ENCODE measurements around the gene SYNE3.
A peak's percentile ranks its signal among the peaks of the same experiment; 100 is the strongest.
"Not testable (repeated sequence)": the region's sequence is repeated elsewhere in the genome, so short reads cannot be mapped to it uniquely, and the experiment has no call there.

The SYNE3 gene

DNA sequence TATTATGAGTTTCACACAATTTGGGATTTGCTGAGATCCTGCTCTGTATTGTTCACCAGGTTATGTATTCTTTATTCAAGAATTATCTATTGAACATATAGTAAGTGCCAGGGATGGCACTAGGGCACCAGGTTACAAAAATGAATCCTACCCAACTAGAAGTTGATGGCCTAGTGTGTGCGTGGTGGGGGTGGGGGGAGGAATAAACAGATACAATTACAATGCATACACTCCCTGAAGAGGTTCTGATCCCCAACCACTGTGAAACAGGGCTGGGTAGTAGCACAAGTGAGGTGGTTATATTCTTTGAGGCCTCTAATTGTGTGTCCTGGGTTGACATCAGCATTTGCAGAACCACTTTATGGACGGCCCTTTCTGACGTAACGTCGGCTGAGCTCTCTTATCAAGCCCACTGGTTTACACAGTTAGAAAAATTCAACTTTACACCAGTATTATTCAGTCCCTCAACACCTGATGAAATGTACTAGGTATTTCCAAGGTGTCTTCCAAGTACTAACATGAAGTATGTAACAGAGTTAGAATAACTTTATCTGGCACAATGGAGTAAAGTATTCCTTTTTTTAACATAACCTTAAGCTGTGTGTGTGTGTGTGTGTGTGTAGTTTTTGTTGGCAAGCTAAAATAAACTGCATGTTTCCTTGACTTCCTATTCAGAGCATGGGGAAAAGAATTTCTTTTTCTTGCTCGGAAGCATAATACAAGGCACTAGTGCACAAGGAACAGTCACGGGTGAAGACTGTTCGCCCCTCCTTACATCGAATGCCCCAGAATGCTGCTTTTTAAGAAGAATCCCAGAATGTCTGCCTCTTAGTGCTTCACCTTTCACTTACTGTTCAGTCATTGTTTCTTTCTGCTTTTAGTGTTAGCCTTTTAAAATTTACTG, 10.3 kb upstream of the SYNE3 start:
- DNase-seq (ENCODE audit: low read depth in 2 of 3, low spot score in 1 of 3): no peak

DNA sequence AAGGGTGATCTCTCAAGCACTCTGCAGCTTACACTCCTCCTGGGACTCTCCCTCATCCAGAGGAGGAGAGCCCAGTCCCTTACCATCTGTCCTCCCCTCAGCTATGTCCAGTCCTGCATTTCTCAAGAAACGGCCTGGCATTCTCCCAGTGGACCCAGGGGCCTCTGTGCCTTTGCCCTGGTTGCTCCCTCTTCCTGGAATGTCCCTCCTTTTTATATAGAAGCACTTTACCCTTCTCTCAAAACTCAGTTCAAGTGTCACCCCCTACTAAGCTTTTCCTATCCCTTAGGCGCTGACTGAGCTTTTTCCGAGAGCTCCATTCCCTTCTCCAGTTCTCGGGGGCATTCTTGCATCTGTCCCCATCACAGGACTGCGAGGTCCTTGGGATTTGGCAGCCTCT, 9.5 kb upstream of the SYNE3 start:
- DNase-seq (ENCODE audit: low read depth in 2 of 3, low spot score in 1 of 3): no peak

DNA sequence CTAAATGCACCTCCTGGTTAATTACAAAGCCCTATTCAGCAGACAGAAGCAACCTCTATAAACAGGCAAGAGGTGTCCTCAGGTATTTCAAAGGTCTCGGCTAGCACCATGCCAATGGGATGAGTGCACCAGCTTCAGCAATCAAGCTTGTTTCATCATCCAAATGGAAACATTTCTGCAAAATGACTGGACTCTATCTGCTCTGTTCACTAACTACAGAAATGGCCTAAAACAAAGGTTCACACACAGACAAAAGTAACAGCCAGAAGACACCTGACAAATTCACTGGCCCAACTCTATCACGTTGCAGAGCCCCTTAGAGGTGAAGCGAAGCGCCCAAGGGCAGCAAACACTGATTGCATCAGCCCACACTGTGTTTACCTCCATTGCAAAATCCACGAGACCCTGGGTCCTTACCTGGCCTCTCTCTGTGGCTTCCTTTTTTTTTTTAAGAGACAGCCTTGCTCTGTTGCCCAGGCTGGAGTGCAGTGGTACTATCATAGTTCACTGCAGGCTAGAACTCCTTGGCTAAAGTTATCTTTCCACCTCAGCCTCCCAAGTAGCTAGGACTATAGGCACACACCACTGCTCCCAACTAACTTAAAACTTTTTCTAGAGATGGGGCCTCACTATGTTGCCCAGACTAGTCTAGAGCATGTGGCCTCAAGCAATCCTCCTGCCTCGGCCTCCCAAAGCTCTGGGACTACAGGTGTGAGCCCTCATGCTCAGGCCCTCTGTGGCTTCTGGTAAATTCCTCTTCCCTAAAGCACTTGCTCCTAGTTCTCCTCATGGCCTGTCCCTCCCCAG, 8.5 kb upstream of the SYNE3 start:
- no peak for DNase-seq (ENCODE audit: low read depth in 2 of 3, low spot score in 1 of 3)

DNA sequence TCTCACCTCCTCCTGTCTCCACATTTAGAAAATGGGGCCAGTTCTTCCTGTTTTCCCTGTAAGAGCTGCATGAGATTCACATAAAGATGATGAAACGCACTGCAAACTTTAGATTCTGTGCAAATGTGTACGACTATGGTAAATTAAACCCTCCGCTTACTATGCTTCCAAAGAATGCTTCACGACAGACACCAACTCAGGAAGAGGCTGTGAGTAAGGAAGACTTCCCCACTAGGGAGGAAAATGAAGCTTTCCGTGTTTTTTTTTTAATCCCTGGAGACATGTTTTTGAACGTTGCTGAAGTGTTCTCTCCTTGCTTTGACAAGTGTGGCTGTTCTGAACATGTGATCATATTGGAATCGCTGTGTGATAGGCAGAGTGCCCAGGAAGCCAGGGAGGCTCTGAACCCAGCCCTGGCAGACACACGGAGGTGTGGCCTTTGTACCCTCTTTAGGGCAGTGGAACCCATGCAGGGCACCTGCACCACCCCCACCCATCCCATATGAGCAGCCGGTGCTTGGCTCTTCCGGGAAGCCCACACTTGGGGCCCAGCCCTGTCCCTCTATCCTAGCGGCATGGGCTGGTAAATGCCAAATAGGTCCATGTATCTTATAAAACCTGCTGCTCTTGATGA, 7.5 kb upstream of the SYNE3 start:
- no peak for DNase-seq (ENCODE audit: low read depth in 2 of 3, low spot score in 1 of 3)

DNA sequence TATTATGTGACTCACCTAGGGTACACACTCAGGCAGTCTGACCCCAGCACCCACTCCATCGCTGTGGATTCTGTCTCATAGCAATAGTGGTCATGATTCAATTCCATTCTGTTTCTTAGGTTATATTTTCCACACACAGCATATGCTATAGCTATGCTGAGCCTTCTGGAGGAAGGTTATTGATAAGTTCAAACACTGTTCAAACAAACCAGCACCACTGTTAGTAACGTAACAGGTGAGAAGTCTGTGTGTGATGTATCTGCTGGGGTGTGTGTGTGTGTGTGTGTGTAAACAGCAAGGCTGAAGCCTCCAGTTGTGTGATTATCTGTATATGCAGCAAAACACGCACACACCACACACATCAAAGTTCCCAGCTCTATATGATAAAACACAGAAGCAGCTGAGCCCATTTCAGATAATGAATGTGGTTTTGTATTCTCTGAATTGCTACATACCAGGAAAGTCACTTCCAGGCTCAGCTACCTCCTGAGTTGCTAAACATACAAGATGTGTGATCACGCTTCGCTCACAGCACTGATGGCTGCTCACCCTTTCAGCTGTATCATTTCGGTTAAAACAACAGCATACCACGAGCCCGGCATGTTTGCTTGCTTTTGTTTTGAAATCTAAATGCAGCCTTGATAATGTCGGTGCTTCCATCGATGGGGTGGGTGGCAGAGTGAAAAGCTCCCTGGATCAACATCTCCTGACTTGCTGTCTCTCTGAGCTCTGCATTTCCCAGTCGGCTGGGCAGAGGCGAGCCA, 6.8 kb upstream of the SYNE3 start:
- DNase-seq (ENCODE audit: low read depth in 2 of 3, low spot score in 1 of 3): peak; percentile 47 to 54 (median 53)

DNA sequence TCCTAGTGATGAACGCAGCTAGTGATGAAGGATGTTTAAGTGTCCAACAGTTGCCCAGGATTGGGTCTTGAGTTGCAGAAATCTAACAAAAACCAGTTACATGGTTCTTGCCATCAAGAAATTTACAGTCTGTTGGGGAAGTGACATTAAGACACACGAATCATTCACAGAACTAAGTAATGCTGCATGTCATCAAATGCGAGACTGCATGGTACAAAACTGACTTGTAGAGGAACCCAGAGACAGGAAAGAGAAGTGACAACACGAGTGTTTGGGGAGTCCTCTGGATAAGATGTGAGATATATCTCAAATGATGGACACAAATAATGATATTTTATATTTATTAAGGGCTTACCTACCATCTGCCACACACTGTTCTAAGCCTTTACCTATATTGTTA, 6.1 kb upstream of the SYNE3 start:
- no peak for DNase-seq (ENCODE audit: low read depth in 2 of 3, low spot score in 1 of 3)

DNA sequence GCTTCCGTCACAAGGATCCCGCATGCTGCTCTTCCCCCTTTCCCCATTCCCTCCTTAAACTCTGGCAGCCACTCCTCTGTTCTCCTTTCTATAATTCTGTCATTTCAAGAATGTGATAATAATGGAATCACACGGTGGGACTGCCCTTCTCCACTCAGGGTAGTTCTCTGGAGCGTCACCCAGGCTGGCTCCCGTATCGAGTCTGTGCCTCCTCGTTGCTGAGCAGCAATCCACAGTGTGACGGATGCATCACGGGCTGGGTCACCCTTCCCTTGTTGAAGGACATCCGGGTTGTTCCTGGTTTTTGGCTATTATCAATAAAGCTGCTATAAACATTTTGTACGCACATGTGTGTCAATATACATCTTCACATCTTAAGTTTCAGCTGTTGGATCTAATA, 5.7 kb upstream of the SYNE3 start:
- DNase-seq (ENCODE audit: low read depth in 2 of 3, low spot score in 1 of 3): no peak

DNA sequence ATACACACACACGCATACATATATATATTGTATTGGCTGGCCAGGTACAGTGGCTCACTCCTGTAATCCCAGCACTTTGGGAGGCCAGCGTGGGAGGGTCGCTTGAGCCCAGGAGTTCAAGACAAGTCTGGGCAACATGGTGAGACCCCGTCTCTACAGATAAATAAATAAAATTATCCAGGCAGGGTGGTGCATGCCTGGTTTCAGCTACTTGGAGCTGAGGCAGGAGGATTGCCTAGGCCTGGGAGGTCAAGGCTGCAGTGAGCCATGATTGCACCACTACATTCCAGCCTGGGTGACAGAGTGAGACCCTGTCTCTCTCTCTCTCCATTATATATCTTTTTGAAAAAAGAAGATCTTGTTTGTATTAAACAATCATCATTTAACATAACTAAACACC, 4.6 kb upstream of the SYNE3 start:
- DNase-seq (ENCODE audit: low read depth in 2 of 3, low spot score in 1 of 3): no peak

DNA sequence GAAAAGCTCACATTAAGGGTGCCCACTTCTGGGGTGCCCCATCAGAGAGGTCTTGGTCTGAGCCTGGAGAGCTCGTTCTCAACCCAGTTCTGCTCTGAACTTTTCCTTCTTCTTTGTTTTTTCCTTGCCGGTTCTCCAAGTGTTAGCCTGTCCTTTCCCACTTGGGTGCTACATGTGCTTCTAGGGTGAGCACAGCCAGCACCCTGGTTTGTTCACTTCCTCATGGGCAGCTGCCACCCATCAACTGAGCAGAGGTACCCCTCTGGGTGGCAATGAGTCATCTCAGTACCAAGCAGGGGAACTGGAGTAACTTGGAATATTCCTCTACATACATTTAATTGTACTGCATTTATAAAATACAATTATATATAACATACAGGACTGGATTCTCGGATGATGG, 3.9 kb upstream of the SYNE3 start:
- no peak for DNase-seq (ENCODE audit: low read depth in 2 of 3, low spot score in 1 of 3)

DNA sequence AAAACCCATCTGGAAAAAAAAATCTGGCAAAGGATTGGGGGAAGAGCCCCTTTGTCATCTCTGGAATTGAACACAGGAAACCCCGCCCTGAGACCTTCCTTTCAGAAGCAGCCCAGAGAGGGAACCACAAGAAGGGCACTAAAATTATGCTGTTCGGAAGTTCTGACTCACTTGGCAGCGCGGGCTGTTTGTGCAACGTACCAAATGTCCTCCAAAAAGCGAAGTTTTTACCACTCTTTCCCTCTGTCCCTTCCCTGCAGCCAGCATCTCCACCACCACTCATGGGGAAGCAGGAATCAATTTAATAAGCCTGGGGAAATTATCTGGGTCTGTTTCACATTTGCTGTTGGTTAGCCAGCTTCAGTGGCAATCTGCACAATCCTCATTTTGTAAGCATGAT, 3.2 kb upstream of the SYNE3 start:
- peak; percentile 62 to 66 (median 63) for DNase-seq (ENCODE audit: low read depth in 2 of 3, low spot score in 1 of 3)

DNA sequence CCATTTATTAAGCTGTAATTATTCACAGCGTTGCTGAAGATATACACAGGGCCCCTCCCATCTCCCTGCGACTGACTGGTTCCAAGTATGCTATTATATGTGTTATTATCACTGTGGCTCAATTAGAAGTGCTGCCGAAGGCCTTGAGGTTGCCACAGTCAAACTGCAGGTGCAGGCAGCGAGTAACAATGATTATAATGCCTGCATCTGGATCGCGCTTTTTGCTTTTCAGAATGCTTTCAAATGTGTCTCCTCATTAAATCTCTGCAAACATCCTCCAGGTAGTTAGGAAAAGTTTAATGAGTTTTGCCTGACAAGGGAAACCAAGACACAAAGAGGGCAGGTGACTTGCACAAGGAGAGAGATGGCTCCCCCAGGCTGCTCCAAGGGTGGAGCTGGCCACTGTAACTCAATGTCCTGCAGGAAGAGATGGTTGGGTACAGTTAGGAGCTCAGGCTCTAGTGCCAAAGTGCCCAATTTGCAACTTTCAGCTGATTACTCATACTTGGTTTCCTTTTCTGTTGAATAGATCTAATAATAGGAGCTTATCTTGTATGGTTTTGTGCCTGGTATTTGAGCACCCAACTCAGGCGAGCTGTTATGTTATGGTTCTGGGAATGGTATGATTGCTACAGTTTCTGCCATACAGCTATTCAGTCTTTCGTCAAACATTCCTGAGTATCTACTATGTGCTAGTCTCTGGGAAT, 1.7 kb upstream of the SYNE3 start:
- no peak for DNase-seq (ENCODE audit: low read depth in 2 of 3, low spot score in 1 of 3)

DNA sequence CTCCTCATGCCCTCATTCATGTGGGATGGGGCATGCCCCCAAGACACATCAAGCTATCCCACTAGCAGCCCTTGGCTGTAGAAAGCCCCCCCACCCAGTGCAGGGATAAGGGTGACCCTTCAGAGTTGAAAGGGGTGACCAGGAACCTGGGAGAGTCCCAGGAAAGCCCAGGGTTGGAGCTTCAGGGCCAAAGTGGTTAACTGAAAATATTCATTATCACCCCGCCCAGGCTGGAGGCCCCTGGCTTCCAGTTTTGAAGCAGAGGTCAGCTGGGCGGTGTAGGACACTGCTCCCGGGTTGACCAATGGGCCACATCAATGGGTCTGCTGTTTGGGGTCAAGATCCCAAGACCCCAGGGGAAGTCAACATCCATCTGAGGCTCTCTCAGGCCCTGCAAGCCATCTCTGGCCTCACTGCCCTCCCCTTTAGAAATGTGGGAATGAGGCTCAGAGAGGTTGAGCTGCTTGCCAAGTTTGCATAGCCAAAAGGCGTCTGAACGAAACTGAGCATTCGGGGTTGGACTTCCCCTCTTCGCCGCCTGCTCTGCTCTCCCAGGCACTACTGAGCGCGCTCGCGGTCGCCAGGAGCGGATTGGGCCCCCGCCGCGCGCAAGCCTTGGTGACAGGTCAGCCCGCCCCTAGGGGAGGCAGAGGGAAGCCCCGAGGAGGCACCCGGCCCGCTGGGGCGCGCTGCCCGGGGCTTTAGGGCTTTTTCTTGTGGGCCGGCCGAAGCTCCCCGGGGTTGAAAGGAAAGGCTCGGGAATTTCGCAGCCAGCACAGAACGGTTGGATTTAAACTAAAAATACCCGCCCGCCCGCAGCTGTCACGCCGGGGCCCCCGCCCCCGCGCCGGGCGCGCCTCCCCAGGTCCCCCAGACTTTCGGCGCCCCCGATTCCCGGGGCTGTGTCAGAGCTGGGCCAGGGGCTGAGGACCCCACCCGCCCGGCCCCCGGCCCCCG, 576 bp downstream of the SYNE3 start:
- peak; percentile 72 to 87 (median 75) for DNase-seq (ENCODE audit: low read depth in 2 of 3, low spot score in 1 of 3)

DNA sequence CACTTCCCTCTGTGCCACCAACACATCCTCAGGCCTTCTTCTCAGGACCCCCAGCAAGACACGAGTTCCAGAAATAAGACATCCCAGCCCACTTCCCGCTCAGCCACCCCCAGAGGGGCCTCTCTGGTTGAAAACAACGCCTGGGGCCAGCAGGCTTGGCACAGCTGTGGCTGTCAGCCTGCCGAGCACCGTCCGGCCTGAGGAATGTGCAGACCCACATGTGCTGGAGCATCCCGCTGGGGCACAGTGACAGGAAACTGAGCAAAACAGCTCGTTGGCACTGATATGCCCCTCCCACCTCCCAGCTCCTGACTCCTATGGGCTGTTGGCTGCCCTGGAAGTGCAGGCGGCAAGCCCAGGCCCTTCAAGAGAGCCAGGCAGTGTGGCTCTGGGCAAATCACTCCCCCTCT, 1.4 kb downstream of the SYNE3 start:
- no peak for DNase-seq (ENCODE audit: low read depth in 2 of 3, low spot score in 1 of 3)

DNA sequence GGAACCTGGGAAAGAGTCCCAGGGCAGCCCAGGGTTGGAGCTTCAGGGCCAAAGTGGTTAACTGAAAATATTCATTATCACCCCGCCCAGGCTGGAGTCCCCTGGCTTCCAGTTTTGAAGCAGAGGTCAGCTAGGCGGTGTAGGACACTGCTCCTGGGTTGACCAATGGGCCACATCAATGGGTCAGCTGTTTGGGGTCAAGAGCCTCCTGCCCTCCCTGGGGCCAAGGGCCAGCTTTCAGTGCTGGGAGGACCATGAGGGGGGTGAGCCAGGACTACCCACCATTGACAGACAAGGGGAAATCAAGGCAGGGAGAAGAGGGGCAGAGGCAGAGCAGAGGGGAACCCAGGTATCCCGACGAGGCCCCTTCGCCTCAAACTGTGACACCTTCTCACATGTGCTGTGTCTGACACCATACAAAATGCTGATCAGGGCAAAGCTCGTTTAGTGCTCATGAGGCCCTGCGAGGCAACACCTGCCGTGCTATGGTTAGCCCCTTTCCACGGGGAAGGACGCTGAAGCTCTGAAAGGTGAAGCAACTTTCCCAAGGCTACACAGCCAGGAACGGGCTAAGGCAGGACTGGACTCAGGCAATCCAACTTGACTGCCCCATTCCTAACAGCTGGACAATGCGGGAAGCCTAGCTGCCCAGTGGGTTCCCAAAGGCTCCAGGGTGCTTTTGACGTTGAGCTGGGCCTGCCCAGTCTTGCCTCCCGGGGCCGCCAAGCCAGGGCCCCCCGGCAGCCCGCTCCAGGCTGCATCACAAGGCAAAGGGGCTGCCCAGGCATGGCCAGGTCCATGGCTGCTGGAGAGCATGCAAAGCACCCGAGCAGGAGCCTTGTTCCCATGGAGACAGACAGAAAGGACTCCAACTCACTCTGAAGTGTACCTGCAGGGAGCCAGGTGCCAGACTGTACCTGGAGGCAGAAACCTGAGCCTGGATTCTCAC, 2.0 kb downstream of the SYNE3 start:
- DNase-seq (ENCODE audit: low read depth in 2 of 3, low spot score in 1 of 3): no peak

DNA sequence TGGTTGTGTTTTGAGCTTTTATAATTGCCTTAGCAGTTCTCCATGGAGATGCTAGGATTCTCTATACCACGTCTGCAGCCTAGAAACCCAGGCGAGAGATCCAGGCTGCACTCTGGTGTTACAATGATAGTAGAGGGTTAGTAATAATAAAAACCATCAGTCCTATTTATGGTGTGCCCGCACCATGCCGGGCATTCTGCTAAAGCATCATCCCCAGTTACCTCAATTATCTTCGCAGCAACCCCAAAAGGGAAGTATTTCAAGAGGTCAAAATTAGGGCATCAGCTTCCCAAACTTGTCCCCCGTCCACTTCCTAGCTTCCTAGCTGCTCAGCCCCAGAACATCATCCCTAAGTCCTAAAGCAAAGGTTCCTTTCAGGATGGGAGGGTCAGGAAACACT, 3.2 kb downstream of the SYNE3 start:
- no peak for DNase-seq (ENCODE audit: low read depth in 2 of 3, low spot score in 1 of 3)

DNA sequence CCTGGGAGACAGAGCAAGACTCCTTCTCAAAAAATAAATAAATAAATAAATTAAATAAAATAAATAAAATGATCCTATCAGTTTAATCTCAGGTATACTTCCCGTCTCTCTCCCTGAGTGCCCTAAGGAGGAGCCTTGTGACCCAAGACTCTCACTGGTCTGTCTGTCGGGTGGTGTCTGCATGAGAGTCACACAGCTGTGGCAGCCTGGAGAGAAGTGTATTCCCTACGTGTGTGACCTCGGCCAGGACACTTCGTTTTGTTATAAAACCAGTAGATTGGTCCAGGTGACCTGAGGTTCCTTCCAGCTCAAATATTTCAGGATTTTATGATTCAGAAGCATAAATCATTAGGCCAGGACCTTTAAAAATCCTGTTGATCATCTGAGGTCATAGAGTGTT, 4.8 kb downstream of the SYNE3 start:
- DNase-seq (ENCODE audit: low read depth in 2 of 3, low spot score in 1 of 3): no peak

DNA sequence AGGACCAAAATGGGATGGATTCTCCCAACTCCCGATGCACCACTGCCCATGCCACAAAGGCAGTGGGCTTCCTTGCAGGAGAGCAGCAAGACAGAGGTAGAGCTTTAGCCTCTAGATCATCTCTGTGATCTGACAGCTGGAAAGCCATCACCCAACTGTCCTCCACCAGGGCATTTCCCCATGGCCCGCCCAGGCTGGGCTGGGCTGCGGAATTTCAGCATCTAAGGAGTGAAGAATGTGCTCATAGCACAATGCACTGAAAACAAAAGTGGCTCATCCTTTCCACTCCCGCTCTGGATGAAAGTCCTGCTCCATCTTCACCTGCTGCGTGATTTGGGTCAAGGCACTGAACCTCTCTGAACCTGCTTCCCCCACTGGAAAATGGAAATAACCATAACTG, 5.6 kb downstream of the SYNE3 start:
- DNase-seq (ENCODE audit: low read depth in 2 of 3, low spot score in 1 of 3): no peak

DNA sequence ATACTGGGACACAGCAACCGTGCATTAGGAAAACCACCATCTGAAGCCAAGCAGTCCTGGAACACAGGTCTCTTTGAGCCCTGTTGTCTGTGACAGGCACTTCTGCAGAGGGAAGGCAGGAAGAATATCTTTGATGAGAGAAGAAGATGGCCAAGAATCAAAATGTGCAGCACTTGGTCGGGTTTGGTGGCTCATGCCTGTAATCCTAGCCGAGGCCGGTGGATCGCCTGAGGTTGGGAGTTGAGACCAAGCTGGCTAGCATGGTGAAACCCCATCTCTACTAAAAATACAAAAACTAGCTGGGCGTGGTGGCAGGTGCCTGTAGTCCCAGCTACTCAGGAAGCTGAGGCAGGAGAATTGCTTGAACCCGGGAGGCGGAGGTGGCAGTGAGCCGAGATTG, 6.1 kb downstream of the SYNE3 start:
- DNase-seq (ENCODE audit: low read depth in 2 of 3, low spot score in 1 of 3): not testable (repeated sequence)
